Measurements from ENCODE around the gene ITPA.

- no peak for TF ChIP-seq CTCF (conservative IDR thresholded peaks at IDR 0.05; ENCODE audit: low read depth, low read length)
- no peak for TF ChIP-seq EZH2 (IDR thresholded peaks at IDR 0.05; ENCODE audit: low read length, unreplicated experiment)
- no peak for TF ChIP-seq EZH2phosphoT487 (IDR thresholded peaks at IDR 0.05; ENCODE audit: borderline replicate concordance, low read length)
Observed at GRCh38 chr20:3163099-3164042, 45.9 kb upstream of the ITPA start.

Measured in PC-3 (cell line).